ENCODE results near the gene MUC13.

GRCh38 chr3:124973290-124973689 is 38.7 kb upstream of the MUC13 start:
- TF ChIP-seq POLR2AphosphoS5 (IDR thresholded peaks at IDR 0.05; ENCODE audit: low read depth) (no peak), CTCF (IDR thresholded peaks at IDR 0.05; ENCODE audit: insufficient read depth, low read length) (no peak)
- TF ChIP-seq, protein P1, sequence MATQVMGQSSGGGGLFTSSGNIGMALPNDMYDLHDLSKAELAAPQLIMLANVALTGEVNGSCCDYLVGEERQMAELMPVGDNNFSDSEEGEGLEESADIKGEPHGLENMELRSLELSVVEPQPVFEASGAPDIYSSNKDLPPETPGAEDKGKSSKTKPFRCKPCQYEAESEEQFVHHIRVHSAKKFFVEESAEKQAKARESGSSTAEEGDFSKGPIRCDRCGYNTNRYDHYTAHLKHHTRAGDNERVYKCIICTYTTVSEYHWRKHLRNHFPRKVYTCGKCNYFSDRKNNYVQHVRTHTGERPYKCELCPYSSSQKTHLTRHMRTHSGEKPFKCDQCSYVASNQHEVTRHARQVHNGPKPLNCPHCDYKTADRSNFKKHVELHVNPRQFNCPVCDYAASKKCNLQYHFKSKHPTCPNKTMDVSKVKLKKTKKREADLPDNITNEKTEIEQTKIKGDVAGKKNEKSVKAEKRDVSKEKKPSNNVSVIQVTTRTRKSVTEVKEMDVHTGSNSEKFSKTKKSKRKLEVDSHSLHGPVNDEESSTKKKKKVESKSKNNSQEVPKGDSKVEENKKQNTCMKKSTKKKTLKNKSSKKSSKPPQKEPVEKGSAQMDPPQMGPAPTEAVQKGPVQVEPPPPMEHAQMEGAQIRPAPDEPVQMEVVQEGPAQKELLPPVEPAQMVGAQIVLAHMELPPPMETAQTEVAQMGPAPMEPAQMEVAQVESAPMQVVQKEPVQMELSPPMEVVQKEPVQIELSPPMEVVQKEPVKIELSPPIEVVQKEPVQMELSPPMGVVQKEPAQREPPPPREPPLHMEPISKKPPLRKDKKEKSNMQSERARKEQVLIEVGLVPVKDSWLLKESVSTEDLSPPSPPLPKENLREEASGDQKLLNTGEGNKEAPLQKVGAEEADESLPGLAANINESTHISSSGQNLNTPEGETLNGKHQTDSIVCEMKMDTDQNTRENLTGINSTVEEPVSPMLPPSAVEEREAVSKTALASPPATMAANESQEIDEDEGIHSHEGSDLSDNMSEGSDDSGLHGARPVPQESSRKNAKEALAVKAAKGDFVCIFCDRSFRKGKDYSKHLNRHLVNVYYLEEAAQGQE (IDR thresholded peaks at IDR 0.05; ENCODE audit: insufficient replicate concordance, low read depth), result no peak

All from HL-60 (cell line).